ENCODE results near the gene OPCML.

DNA sequence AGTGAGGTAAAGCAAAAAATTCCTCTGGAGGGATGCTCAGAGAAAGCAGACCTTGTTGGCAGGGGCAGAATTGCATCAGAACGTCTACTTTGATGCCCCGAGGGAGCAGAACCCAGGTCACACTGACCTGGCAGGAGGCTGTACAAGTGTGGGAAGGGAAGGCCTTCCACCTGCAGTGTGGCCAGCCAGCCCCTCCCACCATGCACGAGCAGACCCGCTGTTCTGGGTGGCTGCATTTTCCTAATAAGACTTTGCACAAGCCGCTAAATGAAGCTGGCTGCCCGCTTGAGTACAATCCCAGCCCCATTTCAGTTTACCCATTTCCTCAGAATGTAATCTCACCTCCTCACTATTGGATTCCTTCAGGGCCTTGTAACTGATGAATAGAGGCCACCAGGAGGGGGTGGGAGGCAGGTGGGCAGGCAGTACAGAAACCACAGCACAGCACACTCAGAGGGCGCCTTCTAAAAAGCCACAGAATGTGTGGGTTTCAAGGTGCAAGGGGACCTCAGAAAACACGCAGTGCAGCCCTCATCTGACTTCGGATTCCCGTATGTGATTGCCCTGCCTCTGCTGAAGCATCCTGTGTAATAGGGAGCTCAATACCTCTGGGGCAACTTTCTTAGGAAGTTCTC, 316.6 kb downstream of the OPCML start:
- TF ChIP-seq EZH2 (IDR thresholded peaks at IDR 0.05; ENCODE audit: low read length, missing control alignments), result no peak
- TF ChIP-seq, protein P1, sequence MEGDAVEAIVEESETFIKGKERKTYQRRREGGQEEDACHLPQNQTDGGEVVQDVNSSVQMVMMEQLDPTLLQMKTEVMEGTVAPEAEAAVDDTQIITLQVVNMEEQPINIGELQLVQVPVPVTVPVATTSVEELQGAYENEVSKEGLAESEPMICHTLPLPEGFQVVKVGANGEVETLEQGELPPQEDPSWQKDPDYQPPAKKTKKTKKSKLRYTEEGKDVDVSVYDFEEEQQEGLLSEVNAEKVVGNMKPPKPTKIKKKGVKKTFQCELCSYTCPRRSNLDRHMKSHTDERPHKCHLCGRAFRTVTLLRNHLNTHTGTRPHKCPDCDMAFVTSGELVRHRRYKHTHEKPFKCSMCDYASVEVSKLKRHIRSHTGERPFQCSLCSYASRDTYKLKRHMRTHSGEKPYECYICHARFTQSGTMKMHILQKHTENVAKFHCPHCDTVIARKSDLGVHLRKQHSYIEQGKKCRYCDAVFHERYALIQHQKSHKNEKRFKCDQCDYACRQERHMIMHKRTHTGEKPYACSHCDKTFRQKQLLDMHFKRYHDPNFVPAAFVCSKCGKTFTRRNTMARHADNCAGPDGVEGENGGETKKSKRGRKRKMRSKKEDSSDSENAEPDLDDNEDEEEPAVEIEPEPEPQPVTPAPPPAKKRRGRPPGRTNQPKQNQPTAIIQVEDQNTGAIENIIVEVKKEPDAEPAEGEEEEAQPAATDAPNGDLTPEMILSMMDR (conservative IDR thresholded peaks at IDR 0.05 in 1 of 2, IDR thresholded peaks at IDR 0.05 in 1 of 2; ENCODE audit: low read depth in 1 of 2, low read length in 2 of 2), result no peak
